H1 (cell line): ENCODE results near the gene UBAC1. TPM values are rescaled to one million over a fixed set of nuclear protein-coding genes. Genes with fewer than 3 reads are reported as not detected.
A peak's percentile ranks its signal among the peaks of the same experiment; 100 is the strongest.

Experiments used
- CTCF ChIA-PET: fragments of 300-600 bp; sonication (Branson Sonifier 250); formaldehyde crosslinking; loops from one replicate; lab custom pipeline; 2021; ENCODE audit not compliant: partially characterized antibody; lab: Charles Lee
- POLR2A ChIA-PET: fragments of 300-600 bp; sonication (Branson Sonifier 250); formaldehyde crosslinking; loops from one replicate; lab custom pipeline; 2021; ENCODE audit warnings: inconsistent platforms; ENCODE audit not compliant: partially characterized antibody; lab: Charles Lee
- DNase-seq, 2 experiments: peaks; one replicate each; pipeline versions ENCODE4 v3.0.0 to v3.0.0-alpha.2; 2010 to 2022; ENCODE audit warnings: low spot score in 2 of 2, low read depth in 1 of 2, mixed read lengths in 1 of 2
- FAIRE-seq: peaks from 2 replicates; lab custom pipeline; 2011; peaks lifted over from hg19 to GRCh38; lab: Jason Lieb, UNC
- H2AFZ ChIP-seq: 2 replicates; pipeline ENCODE4 v1.8.1; 2012; ENCODE audit warnings: low read length, inconsistent platforms
- H2AK5ac ChIP-seq: 2 replicates; pipeline ENCODE4 v1.6.1; 2013; ENCODE audit warnings: low read depth, low read length
- H2BK120ac ChIP-seq: replicated peaks from 2 replicates; pipeline ENCODE3; 2013; ENCODE audit warnings: low read depth, low read length, inconsistent platforms
- H2BK12ac ChIP-seq: 2 replicates; pipeline ENCODE4 v1.6.1; 2013; ENCODE audit warnings: low read depth, low read length
- H2BK15ac ChIP-seq: 2 replicates; pipeline ENCODE4 v1.6.1; 2013; ENCODE audit warnings: low read length
- H2BK20ac ChIP-seq: 2 replicates; pipeline ENCODE4 v1.6.1; 2013; ENCODE audit warnings: low read length
- H2BK5ac ChIP-seq: 2 replicates; pipeline ENCODE4 v1.6.1; 2013; ENCODE audit warnings: low read depth, low read length
- H3K14ac ChIP-seq: 2 replicates; pipeline ENCODE4 v1.6.1; 2013; ENCODE audit warnings: inconsistent platforms; ENCODE audit not compliant: insufficient read length
- H3K18ac ChIP-seq: 2 replicates; pipeline ENCODE4 v1.6.1; 2013; ENCODE audit warnings: low read length; ENCODE audit errors: extremely low read depth
- H3K23ac ChIP-seq: 2 replicates; pipeline ENCODE4 v1.6.1; 2013; ENCODE audit warnings: inconsistent platforms; ENCODE audit not compliant: insufficient read length
- H3K23me2 ChIP-seq: 2 replicates; pipeline ENCODE4 v1.6.1; 2013; ENCODE audit warnings: low read depth, low read length
- H3K27ac ChIP-seq: 2 replicates; pipeline ENCODE4 v1.6.1; 2011; ENCODE audit warnings: low read depth, low read length, inconsistent platforms
- H3K27me3 ChIP-seq, 4 experiments: replicated peaks in 1 of 4; 1 replicate in 1 of 4; 2 replicates in 3 of 4; pipeline versions ENCODE4 v1.6.1 to v1.8.1; 2011 to 2013; ENCODE audit warnings: low read length in 3 of 4, mild to moderate bottlenecking in 3 of 4, inconsistent platforms in 2 of 4, mixed read lengths in 2 of 4, moderate library complexity in 1 of 4; ENCODE audit not compliant: control insufficient read depth in 3 of 4, insufficient read depth in 3 of 4; ENCODE audit errors: extremely low read depth in 1 of 4
- H3K36me3 ChIP-seq, 4 experiments: 2 replicates each; pipeline versions ENCODE4 v1.6.1 to v1.8.1; 2011 to 2013; ENCODE audit warnings: mild to moderate bottlenecking in 4 of 4, low read length in 3 of 4, moderate library complexity in 2 of 4, control low read depth in 1 of 4, inconsistent platforms in 1 of 4; ENCODE audit not compliant: insufficient read depth in 4 of 4, control insufficient read depth in 2 of 4
- H3K4ac ChIP-seq: replicated peaks from 2 replicates; pipeline ENCODE3; 2013; ENCODE audit warnings: low read length, low read depth, mixed read lengths, inconsistent platforms; ENCODE audit not compliant: insufficient read length
- H3K4me1 ChIP-seq, 4 experiments: replicated peaks in 1 of 4; 1 replicate in 1 of 4; 2 replicates in 3 of 4; pipeline versions ENCODE4 v1.6.1 to v1.8.1; 2011 to 2013; ENCODE audit warnings: low read length in 3 of 4, inconsistent platforms in 2 of 4, mixed read lengths in 1 of 4; ENCODE audit not compliant: insufficient read depth in 4 of 4, control insufficient read depth in 3 of 4
- H3K4me2 ChIP-seq, 2 experiments: 2 replicates each; pipeline versions ENCODE4 v1.6.1 to v1.8.1; 2011 to 2013; ENCODE audit warnings: low read depth in 2 of 2, low read length in 2 of 2, control low read depth in 1 of 2, inconsistent platforms in 1 of 2, mild to moderate bottlenecking in 1 of 2; ENCODE audit not compliant: insufficient read depth in 1 of 2
- H3K4me3 ChIP-seq, 4 experiments: fragments of 200-600, 300-600 bp in 1 of 4; sonication (generic), shearing (Covaris generic), sonication (Bioruptor Twin) in 1 of 4; 2 replicates each; pipeline versions ENCODE4 v1.5.1 to v1.8.1; 2011 to 2016; ENCODE audit warnings: low read length in 4 of 4, low read depth in 3 of 4, control low read depth in 2 of 4, inconsistent platforms in 2 of 4, mild to moderate bottlenecking in 2 of 4, mixed read lengths in 1 of 4, moderate library complexity in 1 of 4; ENCODE audit not compliant: insufficient read depth in 2 of 4; ENCODE audit errors: extremely low read depth in 1 of 4
- H3K56ac ChIP-seq: replicated peaks from 2 replicates; pipeline ENCODE3; 2013; ENCODE audit warnings: low read depth, mild to moderate bottlenecking, mixed read lengths, low read length, inconsistent platforms; ENCODE audit not compliant: insufficient read length
- H3K79me1 ChIP-seq: 2 replicates; pipeline ENCODE4 v1.6.1; 2013; ENCODE audit warnings: low read depth, low read length, control low read depth
- H3K79me2 ChIP-seq, 2 experiments: 2 replicates each; pipeline versions ENCODE4 v1.6.1 to v1.8.1; 2012 to 2013; ENCODE audit warnings: low read length in 2 of 2, mild to moderate bottlenecking in 2 of 2, inconsistent platforms in 1 of 2; ENCODE audit not compliant: insufficient read depth in 2 of 2, control insufficient read depth in 1 of 2
- H3K9ac ChIP-seq, 4 experiments: replicated peaks in 1 of 4; 1 replicate in 1 of 4; 2 replicates in 3 of 4; pipeline versions ENCODE4 v1.6.1 to v1.8.1; 2011 to 2013; ENCODE audit warnings: low read depth in 3 of 4, low read length in 3 of 4, control low read depth in 2 of 4, mild to moderate bottlenecking in 2 of 4, moderate library complexity in 2 of 4, inconsistent platforms in 1 of 4; ENCODE audit errors: extremely low read depth in 1 of 4
- H3K9me3 ChIP-seq, 2 experiments: 2 replicates each; pipeline versions ENCODE4 v1.6.1 to v1.8.1; 2012 to 2013; ENCODE audit warnings: mild to moderate bottlenecking in 2 of 2, moderate library complexity in 2 of 2, control low read depth in 1 of 2, inconsistent platforms in 1 of 2, low read depth in 1 of 2, low read length in 1 of 2, mixed read lengths in 1 of 2; ENCODE audit not compliant: insufficient read depth in 2 of 2
- H4K20me1 ChIP-seq, 2 experiments: replicated peaks in 1 of 2; 2 replicates each; pipeline versions ENCODE3 to v1.8.1; 2011 to 2013; ENCODE audit warnings: inconsistent platforms in 2 of 2, low read length in 2 of 2, mild to moderate bottlenecking in 1 of 2; ENCODE audit not compliant: insufficient read depth in 2 of 2, control insufficient read depth in 1 of 2
- H4K5ac ChIP-seq: 2 replicates; pipeline ENCODE4 v1.6.1; 2013; ENCODE audit warnings: low read length, low read depth, mixed read lengths, inconsistent platforms; ENCODE audit not compliant: insufficient read length
- H4K8ac ChIP-seq: 2 replicates; pipeline ENCODE4 v1.8.0; 2013; ENCODE audit warnings: mild to moderate bottlenecking, moderate library complexity, low read length, inconsistent platforms; ENCODE audit not compliant: insufficient read depth; ENCODE audit errors: extremely low read depth
- H4K91ac ChIP-seq: replicated peaks from 2 replicates; pipeline ENCODE3; 2013; ENCODE audit warnings: low read length, mixed read lengths, inconsistent platforms; ENCODE audit not compliant: insufficient read length
- BCL11A ChIP-seq, 2 experiments: IDR thresholded peaks; one replicate each; pipeline ENCODE4 v1.6.1; 2011; ENCODE audit warnings: low read depth in 2 of 2, low read length in 2 of 2, mild to moderate bottlenecking in 2 of 2
- CBX8 ChIP-seq: fragments of 300-800, 300-1000 bp; sonication (generic); IDR thresholded peaks from 2 replicates; pipeline ENCODE4 v1.7.1; 2016; ENCODE audit warnings: low read depth, low read length, borderline replicate concordance
- CHD1 ChIP-seq: IDR thresholded peaks from 2 replicates; pipeline ENCODE4 v1.6.1; 2012; ENCODE audit warnings: low read depth, low read length, improper control_type of control experiment
- EGR1 ChIP-seq: IDR thresholded peaks from 2 replicates; pipeline ENCODE4 v1.6.1; 2011; ENCODE audit warnings: low read depth, low read length, borderline replicate concordance
- KDM1A ChIP-seq: fragments of 200-600, 300-600 bp; sonication (generic); IDR thresholded peaks from 2 replicates; pipeline ENCODE4 v1.7.1; 2016; ENCODE audit warnings: mild to moderate bottlenecking, low read length, borderline replicate concordance
- KDM4A ChIP-seq: IDR thresholded peaks from one replicate; pipeline ENCODE4 v1.7.1; 2012; ENCODE audit warnings: low read depth, mild to moderate bottlenecking, moderate library complexity, low read length, inconsistent platforms; ENCODE audit not compliant: severe bottlenecking
- MAX ChIP-seq: IDR thresholded peaks from 2 replicates; pipeline ENCODE4 v1.6.1; 2012; ENCODE audit warnings: inconsistent platforms
- RXRA ChIP-seq: IDR thresholded peaks from 2 replicates; pipeline ENCODE4 v1.6.1; 2011; ENCODE audit warnings: low read depth, mild to moderate bottlenecking, low read length, moderate library complexity; ENCODE audit not compliant: insufficient read depth
- TAF1 ChIP-seq: IDR thresholded peaks from 2 replicates; pipeline ENCODE4 v1.6.1; 2011; ENCODE audit warnings: mild to moderate bottlenecking, low read depth, low read length
- TBP ChIP-seq: IDR thresholded peaks from 2 replicates; pipeline ENCODE4 v1.6.1; 2011; ENCODE audit warnings: low read depth, low read length, improper control_type of control experiment
- TCF12 ChIP-seq: IDR thresholded peaks from 2 replicates; pipeline ENCODE4 v1.6.1; 2011; ENCODE audit warnings: low read depth, mild to moderate bottlenecking, low read length
- YY1 ChIP-seq: IDR thresholded peaks from 2 replicates; pipeline ENCODE4 v1.6.1; 2011; ENCODE audit warnings: low read depth, mild to moderate bottlenecking, low read length
- WGBS, 2 experiments: shearing (Covaris generic) in 1 of 2; methylation state at CpG; one replicate each; pipeline versions ENCODE4 v1.1.6 to v1.1.7; 2013 to 2015; ENCODE audit warnings: low lambda C conversion rate in 2 of 2, mixed read lengths in 2 of 2, inconsistent platforms in 1 of 2, low coverage in 1 of 2, missing lambda C conversion rate in 1 of 2; ENCODE audit not compliant: insufficient replicate concordance in 2 of 2, insufficient coverage in 1 of 2, insufficient read length in 1 of 2; ENCODE audit errors: extremely low coverage in 1 of 2, missing lambda C conversion rate in 1 of 2; 5-methylcytosine and 5-hydroxymethylcytosine counted together
- polyA plus RNA-seq, 7 experiments: library from polyadenylated mRNA; depleted of rRNA in 3 of 7; stranded (reverse) in 5 of 7; unstranded in 2 of 7; fragments of >200 nt in 5 of 7; fragments of 200-250 nt in 2 of 7; gene quantifications; 1 replicate in 5 of 7; 2 replicates in 1 of 7; 4 replicates in 1 of 7; pipeline versions ENCODE4 v1.2.1 to v1.2.3, GENCODE V29; 2011 to 2013; ENCODE audit warnings: missing spikeins in 2 of 7, mixed read lengths in 2 of 7
- total RNA-seq: library from RNA; stranded (reverse); fragmentation: NEBNext Ultra II Directional; extraction: Animal tissue kit (Norgen Biotek cat#: 25700); gene quantifications from 2 replicates; pipeline ENCODE4 v1.2.1, GENCODE V29; 2021
- TF ChIP-seq, protein P1 (sequence below): IDR thresholded peaks from 2 replicates; pipeline ENCODE4 v1.6.1; 2011; ENCODE audit warnings: low read depth, mild to moderate bottlenecking, low read length; ENCODE audit not compliant: insufficient read depth

UBAC1 gene
- total and polyA plus RNA-seq, 2 of the 8 experiments (the other 6 are each of a cell fraction or from before 2014, with no cell fraction given): 59.3 to 85.2 TPM

- Histone ChIP-seq H2BK15ac (no peak overlapping the region), H3K27me3 (peaks cover 0 to 4% (median 1%) of the 10 kb centered on the region in 4 experiments; a peak in 3 of 7 replicates), H3K56ac (peak overlapping the region; percentile 21), H4K5ac (no peak overlapping the region), H3K18ac (no peak overlapping the region; the same call in 1 of the 2 replicates), H4K8ac (peak overlapping the region; percentile 89; the same call in 1 of the 2 replicates), H3K14ac (no peak overlapping the region), H2BK20ac (no peak overlapping the region), H3K9ac (peak overlapping the region; percentile 58 to 88 (median 70)), H3K36me3 (peaks cover 0 to 12% (median 2%) of the 10 kb centered on the region in 4 experiments; a peak in 4 of 8 replicates), H3K4me3 (peak overlapping the region; percentile 68 to 93 (median 80); a peak in 7 of 8 replicates), H3K4ac (no peak overlapping the region), H3K23ac (no peak overlapping the region), H3K4me1 (peaks cover 13 to 15% (median 14%) of the 10 kb centered on the region in 4 experiments), H3K27ac (peak overlapping the region; percentile 67; the same call in 1 of the 2 replicates), H2BK12ac (no peak overlapping the region), H3K4me2 (peak overlapping the region in 1 of 2 experiments; percentile 84; a peak in 2 of 4 replicates), H3K23me2 (peaks cover 3% of the 10 kb centered on the region), H3K79me1 (peaks cover 13% of the 10 kb centered on the region), H2BK5ac (no peak overlapping the region), H4K20me1 (peaks cover 12 to 26% of the 10 kb centered on the region in 2 experiments), H2BK120ac (no peak overlapping the region), H2AK5ac (no peak overlapping the region), H4K91ac (no peak overlapping the region), H2AFZ (no peak overlapping the region), H3K9me3 (no peaks in the 10 kb centered on the region; a peak in 1 of 4 replicates), H3K79me2 (peaks cover 39 to 56% of the 10 kb centered on the region in 2 experiments)
- DNase-seq: no peak
- POLR2A ChIA-PET: interaction anchor here (0.8 to 1.4 kb wide), 4 partner anchors 15 to 45 kb away, joined by 3 to 4 read pairs (median 4); no protein-coding TSS in a partner anchor
- WGBS, 2 experiments: 0% methylated on average over 14 of the region's 69 CpGs; no CpG with 5 or more reads in 1 of the 2 experiments
- CTCF ChIA-PET: no interaction called here
- FAIRE-seq: no peak
- TF ChIP-seq TCF12 (no peak), CBX8 (no peak), TAF1 (peak; percentile 39; the same call in 1 of the 2 replicates), RXRA (no peak), YY1 (peak; percentile 43; the same call in 1 of the 2 replicates), TBP (peak; percentile 27; the same call in 1 of the 2 replicates), KDM4A (peak; percentile 71), CHD1 (no peak), BCL11A (IDR thresholded peaks at IDR 0.05; ENCODE audit: low read depth in 2 of 2, low read length in 2 of 2) (no peak), EGR1 (no peak), MAX (peak; percentile 92), KDM1A (no peak)
- TF ChIP-seq, protein P1, sequence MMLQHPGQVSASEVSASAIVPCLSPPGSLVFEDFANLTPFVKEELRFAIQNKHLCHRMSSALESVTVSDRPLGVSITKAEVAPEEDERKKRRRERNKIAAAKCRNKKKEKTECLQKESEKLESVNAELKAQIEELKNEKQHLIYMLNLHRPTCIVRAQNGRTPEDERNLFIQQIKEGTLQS: no peak
Observed at GRCh38 chr9:135907006-135907430, 54.2 kb downstream of the UBAC1 start.
